ENCODE results near the gene CWF19L2. TPM values are rescaled to one million over a fixed set of nuclear protein-coding genes. Genes with fewer than 3 reads are reported as not detected.

The CWF19L2 gene
- polyA plus RNA-seq (2012; ENCODE audit: insufficient read length, low read depth): 2.9 TPM

GRCh38 chr11:107457558-107458271, at the start of gene CWF19L2:
TSS of gene CWF19L2 (minus strand) at chr11:107457825. CDS start at chr11:107457816, 9 bp downstream.
- TF ChIP-seq REST (IDR thresholded peaks at IDR 0.05; ENCODE audit: insufficient read depth in 1 of 2, low read depth in 2 of 2, low read length in 2 of 2): peak in 1 of 2 experiments; percentile 60; a peak in 2 of 4 replicates
- peak; percentile 43 for TF ChIP-seq FOXP2 (optimal IDR thresholded peaks at IDR 0.05; ENCODE audit: borderline replicate concordance, extremely low read depth, extremely low read length, insufficient read depth)
- peak; percentile 98 for TF ChIP-seq POLR2AphosphoS5 (IDR thresholded peaks at IDR 0.05; ENCODE audit: low read depth, low read length)
- peak; percentile 98 for TF ChIP-seq TAF1 (IDR thresholded peaks at IDR 0.05; ENCODE audit: borderline replicate concordance, insufficient read depth, low read length)
- no peak for TF ChIP-seq SIN3A (IDR thresholded peaks at IDR 0.05; ENCODE audit: borderline replicate concordance, insufficient read depth, low read length)

- TF ChIP-seq TAF1 (IDR thresholded peaks at IDR 0.05; ENCODE audit: borderline replicate concordance, insufficient read depth, low read length): no peak
- TF ChIP-seq REST (IDR thresholded peaks at IDR 0.05; ENCODE audit: insufficient read depth in 1 of 2, low read depth in 2 of 2, low read length in 2 of 2): no peak
- TF ChIP-seq SIN3A (IDR thresholded peaks at IDR 0.05; ENCODE audit: borderline replicate concordance, insufficient read depth, low read length): no peak
- TF ChIP-seq FOXP2 (optimal IDR thresholded peaks at IDR 0.05; ENCODE audit: borderline replicate concordance, extremely low read depth, extremely low read length, insufficient read depth): no peak
- TF ChIP-seq POLR2AphosphoS5 (IDR thresholded peaks at IDR 0.05; ENCODE audit: low read depth, low read length): no peak
These were observed 48.1 kb upstream of the CWF19L2 start for GRCh38 chr11:107505647-107506225.

GRCh38 chr11:107504981-107505380, 47.4 kb upstream of the CWF19L2 start:
- no peak for TF ChIP-seq SIN3A (IDR thresholded peaks at IDR 0.05; ENCODE audit: borderline replicate concordance, insufficient read depth, low read length)
- no peak for TF ChIP-seq TAF1 (IDR thresholded peaks at IDR 0.05; ENCODE audit: borderline replicate concordance, insufficient read depth, low read length)
- no peak for TF ChIP-seq REST (IDR thresholded peaks at IDR 0.05; ENCODE audit: insufficient read depth in 1 of 2, low read depth in 2 of 2, low read length in 2 of 2)
- TF ChIP-seq POLR2AphosphoS5 (IDR thresholded peaks at IDR 0.05; ENCODE audit: low read depth, low read length): no peak
- no peak for TF ChIP-seq FOXP2 (optimal IDR thresholded peaks at IDR 0.05; ENCODE audit: borderline replicate concordance, extremely low read depth, extremely low read length, insufficient read depth)

GRCh38 chr11:107501713-107502112, 44.1 kb upstream of the CWF19L2 start:
- TF ChIP-seq FOXP2 (optimal IDR thresholded peaks at IDR 0.05; ENCODE audit: borderline replicate concordance, extremely low read depth, extremely low read length, insufficient read depth) (no peak), SIN3A (IDR thresholded peaks at IDR 0.05; ENCODE audit: borderline replicate concordance, insufficient read depth, low read length) (no peak), POLR2AphosphoS5 (IDR thresholded peaks at IDR 0.05; ENCODE audit: low read depth, low read length) (no peak), TAF1 (IDR thresholded peaks at IDR 0.05; ENCODE audit: borderline replicate concordance, insufficient read depth, low read length) (no peak), REST (IDR thresholded peaks at IDR 0.05; ENCODE audit: insufficient read depth in 1 of 2, low read depth in 2 of 2, low read length in 2 of 2) (no peak)

All from PFSK-1 (cell line).